Amniotic stem cell (primary cell): ENCODE data around the gene RPS19.
"Not testable (repeated sequence)": the region's sequence is repeated elsewhere in the genome, so short reads cannot be mapped to it uniquely, and the experiment has no call there.

ENCODE experiments used
- DNase-seq: peaks from one replicate; lab custom pipeline; 2025; lab: John Stamatoyannopoulos, UW

The RPS19 gene

DNA sequence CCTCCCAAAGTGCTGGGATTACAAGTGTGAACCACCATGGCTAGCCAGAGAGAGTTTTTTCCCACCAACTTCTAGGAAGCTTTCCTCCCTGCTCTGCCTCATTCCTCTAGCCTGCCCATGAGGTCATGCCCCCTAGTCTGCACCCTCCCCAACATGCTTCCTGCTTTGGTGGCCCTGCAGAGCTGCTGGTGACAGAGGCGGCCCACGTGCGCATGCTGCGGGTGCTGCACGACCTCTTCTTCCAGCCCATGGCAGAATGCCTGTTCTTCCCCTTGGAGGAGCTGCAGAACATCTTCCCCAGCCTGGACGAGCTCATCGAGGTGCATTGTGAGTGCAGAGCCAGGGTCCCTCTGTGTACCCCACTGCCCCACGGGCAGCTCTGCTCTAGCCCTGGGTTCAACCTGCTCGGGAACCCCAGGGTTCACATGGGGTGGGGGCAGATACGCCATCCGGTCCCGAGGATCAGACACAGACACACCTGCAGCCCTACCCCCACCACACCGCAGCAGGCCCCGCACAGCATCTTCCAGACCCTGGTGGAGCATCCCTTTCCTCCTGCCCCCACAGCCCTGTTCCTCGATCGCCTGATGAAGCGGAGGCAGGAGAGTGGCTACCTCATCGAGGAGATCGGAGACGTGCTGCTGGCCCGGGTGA, 41.8 kb downstream of the RPS19 start:
- DNase-seq: no peak

- DNase-seq: no peak
These were observed 42.5 kb downstream of the RPS19 start for GRCh38 chr19:41902594-41902993.

DNA sequence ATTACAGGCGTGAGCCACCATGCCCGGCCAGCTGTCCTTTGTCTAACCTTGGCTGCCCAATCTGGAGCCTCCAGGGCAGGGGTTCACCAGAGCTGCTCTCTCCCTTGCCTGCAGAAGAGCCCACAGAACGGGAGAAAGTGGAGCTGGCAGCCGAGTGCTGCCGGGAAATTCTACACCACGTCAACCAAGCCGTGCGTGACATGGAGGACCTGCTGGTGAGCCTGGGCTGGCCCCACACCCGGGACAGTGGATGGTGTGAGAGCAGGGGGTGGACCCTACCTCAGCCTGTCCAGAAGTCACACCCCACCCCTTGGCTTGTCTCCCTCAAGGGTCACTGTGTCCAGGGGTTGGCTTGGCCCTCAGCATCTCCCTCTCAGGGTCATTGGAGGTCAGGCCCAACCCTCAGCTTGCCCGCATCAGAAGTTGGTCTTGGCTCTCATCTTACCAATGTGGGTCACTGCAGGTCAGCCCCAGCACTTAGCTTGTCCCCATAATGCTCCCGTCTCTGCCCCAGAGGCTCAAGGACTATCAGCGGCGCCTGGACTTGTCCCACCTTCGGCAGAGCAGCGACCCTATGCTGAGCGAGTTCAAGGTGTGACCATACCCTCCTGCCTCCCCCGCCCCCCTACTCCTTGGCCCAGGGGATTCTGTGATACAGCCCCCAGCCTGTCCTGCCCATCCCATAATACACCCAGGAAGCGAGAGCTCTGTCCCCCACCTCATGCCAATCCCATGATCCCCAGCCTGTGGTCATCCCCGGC, 43.3 kb downstream of the RPS19 start:
- no peak for DNase-seq

- no peak for DNase-seq
These were observed 44.2 kb downstream of the RPS19 start for GRCh38 chr19:41904118-41904870.

GRCh38 chr19:41905273-41906002, 45.4 kb downstream of the RPS19 start:
- DNase-seq: no peak

- no peak for DNase-seq
These were observed 46.2 kb downstream of the RPS19 start for GRCh38 chr19:41906271-41906670.

GRCh38 chr19:41906916-41907680, 47.0 kb downstream of the RPS19 start:
- DNase-seq: no peak

DNA sequence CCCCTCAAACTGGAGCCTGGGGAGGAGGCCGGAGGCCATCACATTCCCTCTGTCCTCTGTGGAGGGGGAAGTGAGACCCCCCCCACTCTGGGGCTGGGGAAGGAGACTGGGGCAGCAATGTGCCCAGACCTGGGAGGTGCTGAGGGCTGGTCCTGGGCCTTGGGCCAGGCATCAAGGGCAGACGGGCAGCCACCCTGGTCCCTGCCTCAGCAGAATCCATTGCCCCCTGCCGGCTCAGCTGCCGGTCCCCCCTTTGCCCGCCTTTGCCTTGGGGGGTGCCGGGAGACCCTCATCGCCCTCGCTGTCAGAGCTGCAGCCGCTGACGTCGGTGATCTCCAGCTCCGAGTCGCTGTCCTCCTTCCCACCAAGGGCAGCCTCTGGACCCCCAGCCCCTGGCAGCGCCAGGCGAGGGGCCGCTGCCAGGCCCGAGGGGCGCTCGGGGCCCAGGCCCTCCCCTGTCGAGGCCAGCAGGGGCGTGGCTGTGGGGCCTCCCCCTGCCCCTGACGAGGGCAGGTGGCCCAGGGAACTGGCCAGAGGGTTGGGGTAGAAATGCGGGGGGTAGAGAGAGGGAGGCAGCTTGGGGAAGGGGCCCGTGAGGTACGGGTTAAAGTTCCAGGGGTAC, 48.0 kb downstream of the RPS19 start:
- DNase-seq: no peak

DNA sequence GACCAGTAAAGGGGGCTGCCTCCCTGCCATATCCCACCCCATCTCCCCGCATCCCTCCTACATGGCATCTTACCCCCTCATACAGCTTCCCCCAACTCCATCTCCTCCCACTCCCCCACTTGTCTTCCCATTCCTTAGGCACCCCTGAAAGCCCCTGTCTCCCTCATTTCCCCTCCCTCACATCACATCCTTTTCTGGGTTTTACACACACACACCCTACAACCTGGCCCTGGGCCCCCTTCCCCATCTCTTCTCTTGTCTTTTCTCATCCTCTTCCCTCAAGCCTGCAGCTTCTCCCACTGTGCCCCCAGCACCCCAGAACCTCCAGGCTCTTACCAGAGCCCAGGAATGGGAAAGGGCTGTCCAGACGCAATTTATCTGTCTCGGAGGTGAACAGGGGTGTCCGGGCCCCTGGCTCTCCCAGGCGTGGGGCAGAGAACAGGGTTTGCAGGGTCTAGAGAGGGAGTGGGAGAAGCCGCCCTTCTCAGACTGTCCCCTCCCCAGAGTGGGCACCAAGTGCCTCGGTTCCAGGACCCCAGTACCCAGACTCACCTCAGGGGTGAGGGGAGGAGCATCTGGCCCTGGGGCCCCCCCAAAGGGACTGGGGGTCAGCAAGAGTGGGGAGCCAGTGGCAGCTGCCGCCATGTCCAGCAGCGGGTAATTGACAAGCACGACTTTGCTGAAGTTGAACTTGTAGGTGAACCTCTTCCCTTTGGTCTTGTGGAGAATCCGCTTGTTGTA, 48.8 kb downstream of the RPS19 start:
- DNase-seq: no peak

GRCh38 chr19:41909706-41910105, 49.7 kb downstream of the RPS19 start:
- no peak for DNase-seq

DNA sequence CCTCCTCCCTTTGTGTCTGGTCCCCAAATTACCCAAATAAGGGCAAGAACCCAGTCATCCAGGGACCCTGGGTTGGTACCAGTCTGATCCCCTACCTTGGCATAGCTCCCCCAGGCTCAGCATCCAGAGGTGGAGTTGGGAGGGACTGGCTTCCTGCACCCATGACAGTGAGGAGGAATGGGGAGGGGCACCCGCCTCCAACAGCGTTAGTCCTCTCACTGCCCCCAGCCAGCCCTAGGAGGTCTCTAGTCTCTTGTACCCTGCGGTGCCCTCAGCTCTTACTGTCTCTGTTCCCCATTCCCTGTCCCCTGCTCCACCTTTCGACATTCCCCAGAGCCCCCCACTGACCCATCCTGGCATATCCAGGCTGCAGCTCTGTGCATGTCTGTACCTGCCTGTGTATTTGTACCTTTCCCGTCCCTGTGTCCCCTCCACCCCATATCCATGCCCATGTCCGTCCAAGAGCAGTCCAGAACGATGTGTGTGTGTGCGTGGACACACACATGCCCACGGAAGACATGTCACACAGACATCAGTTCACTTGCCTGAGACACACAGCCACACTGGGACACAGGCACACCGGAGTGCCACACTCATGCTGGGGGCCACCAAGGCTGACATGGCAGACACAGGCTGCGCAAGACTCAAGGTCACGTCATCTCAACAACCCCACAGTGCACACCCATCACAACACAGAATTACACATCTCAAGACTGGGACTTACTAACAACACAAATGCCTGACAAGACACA, 50.4 kb downstream of the RPS19 start:
- DNase-seq: no peak

GRCh38 chr19:41910992-41911888, 51.2 kb downstream of the RPS19 start:
- DNase-seq: no peak

DNA sequence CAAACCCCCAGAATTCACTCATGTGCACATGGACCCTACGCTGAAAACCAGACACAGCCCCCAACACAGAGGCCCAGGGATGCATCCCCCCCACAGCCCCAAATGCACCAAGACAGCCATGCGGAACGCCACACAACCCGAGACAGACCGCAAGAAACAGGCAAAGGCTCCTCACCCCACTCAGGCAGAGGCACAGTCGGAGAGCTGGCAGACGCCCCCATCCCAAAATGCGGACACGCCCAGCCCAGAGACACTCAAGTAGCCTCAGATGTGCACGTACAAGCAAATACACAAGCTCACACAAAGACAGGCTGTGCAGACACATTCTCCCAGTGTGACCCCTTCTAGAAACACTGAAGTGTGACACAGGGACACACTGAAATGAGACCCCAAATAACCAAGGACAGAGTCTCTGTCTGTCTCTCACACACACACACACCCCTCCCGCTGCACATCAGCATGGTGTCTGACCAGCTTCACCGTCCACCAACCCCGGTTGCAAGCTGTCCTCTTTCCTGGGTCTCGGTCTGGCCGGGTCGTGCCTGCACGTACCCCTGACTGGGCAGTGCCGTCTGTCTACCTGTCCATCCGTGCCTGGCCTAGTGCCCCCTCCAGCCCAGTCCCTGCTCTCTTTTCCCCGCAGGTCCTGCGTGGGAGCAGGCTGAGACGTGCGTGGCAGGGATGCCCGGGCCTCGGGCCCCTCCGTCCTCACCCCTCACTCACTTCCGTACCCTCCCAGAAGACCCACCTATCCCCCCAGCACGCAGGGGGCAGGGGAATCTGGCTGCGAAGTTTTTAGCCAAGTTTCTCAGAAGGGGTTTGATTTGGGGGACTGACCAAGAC, 52.1 kb downstream of the RPS19 start:
- no peak for DNase-seq

DNA sequence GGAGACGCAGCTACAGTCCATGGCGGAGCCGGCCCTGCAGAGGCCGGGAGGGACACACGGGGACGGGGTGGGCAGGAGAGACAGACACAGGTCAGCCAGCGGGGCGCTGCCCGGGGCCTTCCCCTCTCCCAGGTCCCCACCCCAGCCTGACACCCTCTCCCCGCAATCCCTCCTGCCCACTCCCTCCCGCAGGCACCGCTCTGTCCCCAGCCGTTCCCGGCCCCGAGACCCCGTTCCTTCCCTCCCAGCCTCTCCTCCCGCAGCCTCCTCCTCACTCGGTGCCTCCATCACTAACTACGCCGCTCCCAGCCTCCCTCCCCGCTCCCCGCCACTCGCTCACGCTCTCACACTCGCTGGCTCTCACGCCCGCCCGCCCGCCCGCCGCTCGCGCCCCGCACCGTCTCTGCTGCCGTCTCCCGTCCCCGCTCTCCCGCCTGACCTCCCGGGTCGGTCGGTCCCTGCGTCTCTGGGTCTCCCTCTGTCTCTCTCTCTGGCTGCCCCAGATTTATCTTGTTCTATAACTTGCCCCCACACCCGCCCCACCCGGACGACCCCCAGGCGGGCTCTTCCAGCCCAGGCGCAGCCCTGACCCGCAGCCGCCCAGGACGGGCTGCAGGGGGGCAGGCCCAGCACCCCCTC, 53.0 kb downstream of the RPS19 start:
- DNase-seq: no peak

DNA sequence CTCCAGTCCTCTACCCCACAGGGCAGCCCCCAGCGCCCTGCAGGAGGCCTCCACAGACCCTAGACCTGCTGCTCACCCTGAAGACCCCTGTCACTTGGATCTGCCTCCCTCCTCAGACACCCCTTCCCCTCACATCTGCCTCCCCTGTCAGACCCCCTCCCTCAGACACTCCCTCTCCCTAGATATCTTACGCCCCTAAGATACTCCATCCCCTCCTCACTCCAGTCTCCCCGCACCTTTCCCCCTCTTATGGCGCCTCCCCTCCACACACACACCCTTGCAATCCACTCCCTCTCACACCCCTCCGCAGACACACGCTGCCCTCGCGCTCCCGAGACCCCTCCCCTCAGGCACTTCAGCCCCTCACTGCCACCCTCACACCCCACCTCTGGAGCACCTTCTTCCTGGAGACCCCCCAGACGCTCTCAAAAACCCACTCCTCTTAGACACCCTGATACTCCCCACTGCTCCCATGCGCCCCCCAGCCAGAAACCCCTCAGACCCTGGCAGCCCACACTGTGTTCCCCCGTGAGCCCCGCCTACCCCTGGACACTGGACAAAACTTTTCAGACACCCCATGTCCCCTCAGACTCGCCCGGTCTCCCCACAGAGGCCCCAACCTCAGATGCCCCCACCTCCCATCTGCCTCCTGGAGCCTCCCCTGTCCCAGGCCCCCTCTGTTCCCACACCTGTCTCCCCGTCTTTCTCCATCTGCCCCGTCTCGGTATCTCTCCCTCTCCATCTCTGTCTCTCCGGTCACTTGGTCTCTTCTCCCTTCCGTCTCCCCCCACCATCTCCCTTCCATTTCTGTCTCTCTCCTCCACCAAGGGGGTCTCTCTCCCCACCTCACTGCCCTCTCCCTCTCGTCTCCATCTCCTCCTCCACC, 53.7 kb downstream of the RPS19 start:
- DNase-seq: no peak

- not testable (repeated sequence) for DNase-seq
These were observed 54.4 kb downstream of the RPS19 start for GRCh38 chr19:41914424-41914834.
